GM12878 (cell line): ENCODE data around the gene RXFP1. TPM values are rescaled to one million over a fixed set of nuclear protein-coding genes. Genes with fewer than 3 reads are reported as not detected.

Experiments used
- ATAC-seq: fragments of 200-7000 bp; cut with Tn5 transposase; 3 replicates; pipeline ENCODE4 v1.9.1; 2020; ENCODE audit warnings: mild to moderate bottlenecking, moderate library complexity
- BruUV-seq: library from RNA; stranded (reverse); fragments of 400-500 nt; replicated peaks from 2 replicates; lab custom pipeline; 2021; lab: Mats Ljungman, UMichigan
- CTCF ChIA-PET: fragments of 300-600 bp; sonication (Branson Sonifier 250); formaldehyde crosslinking; extraction: SDS; loops from one replicate; lab custom pipeline; 2021; ENCODE audit warnings: inconsistent platforms; lab: Yijun Ruan, JAX
- POLR2A ChIA-PET: fragments of 350-600 bp; formaldehyde crosslinking; extraction: SDS; loops from one replicate; lab custom pipeline; 2021; ENCODE audit warnings: inconsistent platforms; lab: Charles Lee
- RAD21 ChIA-PET: fragments of 300-600 bp; sonication (Branson Sonifier 250); formaldehyde crosslinking; loops from one replicate; lab custom pipeline; 2023; ENCODE audit warnings: antibody characterized with exemption; ENCODE audit not compliant: unreplicated experiment; lab: Charles Lee
- SMC1A ChIA-PET: fragments of 300-600 bp; sonication (Branson Sonifier 250); formaldehyde crosslinking; loops from one replicate; lab custom pipeline; 2023; ENCODE audit not compliant: unreplicated experiment, uncharacterized antibody; lab: Charles Lee
- DNase-seq: peaks from one replicate; pipeline ENCODE4 v3.0.0-alpha.2; 2011; ENCODE audit warnings: low read depth, low spot score
- FAIRE-seq: peaks from 3 replicates; lab custom pipeline; 2011; peaks lifted over from hg19 to GRCh38; lab: Jason Lieb, UNC
- H2AFZ ChIP-seq: 2 replicates; pipeline ENCODE4 v1.6.0; 2011; ENCODE audit warnings: low read depth, low read length, control low read depth; ENCODE audit not compliant: control insufficient read depth
- H3K27ac ChIP-seq: 2 replicates; pipeline ENCODE4 v1.5.1; 2011; ENCODE audit warnings: control low read depth; ENCODE audit not compliant: control insufficient read depth, insufficient read depth
- H3K27me3 ChIP-seq, 2 experiments: replicated peaks in 1 of 2; 2 replicates each; pipeline versions ENCODE4 v1.6.0 to v1.6.1; 2011; ENCODE audit warnings: low read length in 1 of 2; ENCODE audit not compliant: control insufficient read depth in 2 of 2, insufficient read depth in 2 of 2
- H3K36me3 ChIP-seq, 2 experiments: 2 replicates each; pipeline ENCODE4 v1.5.1; 2011; ENCODE audit warnings: low read length in 1 of 2; ENCODE audit not compliant: control insufficient read depth in 2 of 2, insufficient read depth in 2 of 2
- H3K4me1 ChIP-seq: 2 replicates; pipeline ENCODE4 v1.6.1; 2011; ENCODE audit warnings: mild to moderate bottlenecking, low read length, moderate library complexity, mixed read lengths; ENCODE audit not compliant: control insufficient read depth, insufficient read depth
- H3K4me2 ChIP-seq: 2 replicates; pipeline ENCODE4 v1.6.0; 2011; ENCODE audit warnings: control low read depth; ENCODE audit not compliant: control insufficient read depth, insufficient read depth
- H3K4me3 ChIP-seq: fragments of 200-600 bp; sonication (generic); 2 replicates; pipeline ENCODE4 v1.5.1; 2016
- H3K79me2 ChIP-seq: 2 replicates; pipeline ENCODE4 v1.6.0; 2011; ENCODE audit warnings: low read length; ENCODE audit not compliant: control insufficient read depth, insufficient read depth
- H3K9ac ChIP-seq: 2 replicates; pipeline ENCODE4 v1.8.0; 2011; ENCODE audit warnings: low read length, control low read depth, mixed read lengths; ENCODE audit not compliant: control insufficient read depth, insufficient read depth
- H3K9me3 ChIP-seq: replicated peaks from 3 replicates; pipeline ENCODE4 v1.5.1; 2011; ENCODE audit warnings: mild to moderate bottlenecking, low read length; ENCODE audit not compliant: control insufficient read depth, insufficient read depth
- H4K20me1 ChIP-seq: 2 replicates; pipeline ENCODE4 v1.6.0; 2011; ENCODE audit not compliant: control insufficient read depth, insufficient read depth
- BCL11A ChIP-seq: IDR thresholded peaks from 2 replicates; pipeline ENCODE4 v1.6.1; 2011; ENCODE audit warnings: low read depth, low read length
- CREM ChIP-seq: IDR thresholded peaks from 2 replicates; pipeline ENCODE4 v1.6.1; 2014; ENCODE audit warnings: antibody characterized with exemption, low read depth
- SREBF2 ChIP-seq: IDR thresholded peaks from 2 replicates; pipeline ENCODE4 v1.6.1; 2012; ENCODE audit warnings: mild to moderate bottlenecking, low read length
- ZNF207 ChIP-seq: fragments of 450-650 bp; IDR thresholded peaks from 2 replicates; pipeline ENCODE4 v1.6.1; 2014; ENCODE audit warnings: antibody characterized with exemption, mild to moderate bottlenecking, borderline replicate concordance
- WGBS: methylation state at CpG from one replicate; pipeline ENCODE4 v1.1.6; 2016; ENCODE audit warnings: low lambda C conversion rate; ENCODE audit not compliant: insufficient replicate concordance, insufficient coverage; ENCODE audit errors: missing lambda C conversion rate; 5-methylcytosine and 5-hydroxymethylcytosine counted together
- in situ Hi-C: fragments of 300-500 bp; cut with MboI; formaldehyde crosslinking; loops from 9 replicates; pipeline ENCODE4 v1.14.3; 2018; ENCODE audit warnings: mixed read lengths
- intact Hi-C: fragments of 100-400 bp; cut with micrococcal nuclease; formaldehyde crosslinking; loops from one replicate; pipeline ENCODE4 v1.14.2; 2022; ENCODE audit not compliant: unreplicated experiment
- polyA plus RNA-seq, 11 experiments: library from polyadenylated mRNA; depleted of rRNA in 4 of 11; unstranded in 6 of 11; stranded (reverse) in 5 of 11; fragments of >200 nt; fragmentation: Nextera tagmentation in 4 of 11; fragmentation: Illumina TruSeq in 1 of 11; extraction: Ambion mirVana in 4 of 11; extraction: Trizol in 1 of 11; gene quantifications; 1 replicate in 1 of 11; 2 replicates in 10 of 11; pipeline versions ENCODE4 v1.2.1 to v1.2.3, GENCODE V29; 2011 to 2016; ENCODE audit warnings: inconsistent platforms in 2 of 11, missing spikeins in 2 of 11, low read depth in 1 of 11
- total RNA-seq, 4 experiments: library from RNA; depleted of rRNA in 3 of 4; stranded (reverse); fragments of >200 nt in 3 of 4; fragmentation: Illumina TruSeq in 1 of 4; extraction: Trizol in 1 of 4; gene quantifications; 2 replicates each; pipeline versions ENCODE4 v1.2.1 to v1.2.3, GENCODE V29; 2013 to 2021
- TF ChIP-seq, protein P1 (sequence below): fragments of 450-650 bp; IDR thresholded peaks from 2 replicates; pipeline ENCODE4 v1.6.1; 2018; ENCODE audit warnings: mild to moderate bottlenecking, low read depth, moderate library complexity; ENCODE audit not compliant: partially characterized antibody
- TF ChIP-seq, protein P2 (sequence below): IDR thresholded peaks from 2 replicates; pipeline ENCODE4 v1.6.1; 2011; ENCODE audit warnings: borderline replicate concordance, low read depth, mild to moderate bottlenecking, moderate library complexity, low read length; ENCODE audit not compliant: insufficient read depth, poor library complexity, severe bottlenecking
- TF ChIP-seq, protein P3 (sequence below): fragments of 450-650 bp; IDR thresholded peaks from 2 replicates; pipeline ENCODE4 v1.6.1; 2018; ENCODE audit warnings: borderline replicate concordance, mild to moderate bottlenecking; ENCODE audit not compliant: partially characterized antibody

The RXFP1 gene
- total and polyA plus RNA-seq, 10 of the 15 experiments (the other 5 are each of a cell fraction or from before 2014, with no cell fraction given), result 0.12 TPM; not detected in 9

DNA sequence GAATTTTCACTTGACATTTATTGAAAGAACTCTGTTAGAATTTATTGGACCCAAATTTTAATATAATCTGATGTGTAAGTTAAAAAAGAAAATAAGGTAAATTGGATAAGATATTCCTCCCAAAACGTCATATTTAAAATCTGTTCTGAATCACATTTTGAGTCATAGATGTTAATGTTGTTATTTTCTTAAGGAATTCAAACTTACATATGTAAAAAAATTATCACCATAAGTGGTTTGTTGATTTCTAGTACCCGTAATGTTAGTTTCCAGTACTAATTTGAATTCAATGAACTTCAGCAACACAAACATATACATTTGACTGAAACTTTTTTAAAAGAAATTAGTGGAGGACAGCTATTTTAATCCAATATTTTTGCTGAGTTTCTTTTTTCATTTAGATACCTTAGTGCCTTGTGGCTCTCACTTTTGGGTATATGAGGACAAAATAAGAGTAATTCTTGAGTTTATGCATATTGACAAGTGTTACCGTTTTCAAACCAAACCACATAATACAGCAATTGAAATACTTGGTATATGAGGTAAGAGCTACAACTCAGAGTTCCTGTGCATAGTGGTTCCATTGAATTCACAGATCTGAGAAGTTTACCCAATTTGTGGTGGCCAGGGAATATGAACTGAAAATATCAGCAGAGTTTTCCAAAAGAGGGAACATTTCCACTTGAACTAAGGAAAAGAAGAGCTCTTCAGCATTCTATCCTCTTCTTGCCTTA, 78.2 kb downstream of the RXFP1 start:
- no peak for TF ChIP-seq BCL11A
- no peak for TF ChIP-seq SREBF2
- TF ChIP-seq, protein P1, sequence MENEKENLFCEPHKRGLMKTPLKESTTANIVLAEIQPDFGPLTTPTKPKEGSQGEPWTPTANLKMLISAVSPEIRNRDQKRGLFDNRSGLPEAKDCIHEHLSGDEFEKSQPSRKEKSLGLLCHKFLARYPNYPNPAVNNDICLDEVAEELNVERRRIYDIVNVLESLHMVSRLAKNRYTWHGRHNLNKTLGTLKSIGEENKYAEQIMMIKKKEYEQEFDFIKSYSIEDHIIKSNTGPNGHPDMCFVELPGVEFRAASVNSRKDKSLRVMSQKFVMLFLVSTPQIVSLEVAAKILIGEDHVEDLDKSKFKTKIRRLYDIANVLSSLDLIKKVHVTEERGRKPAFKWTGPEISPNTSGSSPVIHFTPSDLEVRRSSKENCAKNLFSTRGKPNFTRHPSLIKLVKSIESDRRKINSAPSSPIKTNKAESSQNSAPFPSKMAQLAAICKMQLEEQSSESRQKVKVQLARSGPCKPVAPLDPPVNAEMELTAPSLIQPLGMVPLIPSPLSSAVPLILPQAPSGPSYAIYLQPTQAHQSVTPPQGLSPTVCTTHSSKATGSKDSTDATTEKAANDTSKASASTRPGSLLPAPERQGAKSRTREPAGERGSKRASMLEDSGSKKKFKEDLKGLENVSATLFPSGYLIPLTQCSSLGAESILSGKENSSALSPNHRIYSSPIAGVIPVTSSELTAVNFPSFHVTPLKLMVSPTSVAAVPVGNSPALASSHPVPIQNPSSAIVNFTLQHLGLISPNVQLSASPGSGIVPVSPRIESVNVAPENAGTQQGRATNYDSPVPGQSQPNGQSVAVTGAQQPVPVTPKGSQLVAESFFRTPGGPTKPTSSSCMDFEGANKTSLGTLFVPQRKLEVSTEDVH, result no peak
- TF ChIP-seq CREM, result no peak
- TF ChIP-seq, protein P2, sequence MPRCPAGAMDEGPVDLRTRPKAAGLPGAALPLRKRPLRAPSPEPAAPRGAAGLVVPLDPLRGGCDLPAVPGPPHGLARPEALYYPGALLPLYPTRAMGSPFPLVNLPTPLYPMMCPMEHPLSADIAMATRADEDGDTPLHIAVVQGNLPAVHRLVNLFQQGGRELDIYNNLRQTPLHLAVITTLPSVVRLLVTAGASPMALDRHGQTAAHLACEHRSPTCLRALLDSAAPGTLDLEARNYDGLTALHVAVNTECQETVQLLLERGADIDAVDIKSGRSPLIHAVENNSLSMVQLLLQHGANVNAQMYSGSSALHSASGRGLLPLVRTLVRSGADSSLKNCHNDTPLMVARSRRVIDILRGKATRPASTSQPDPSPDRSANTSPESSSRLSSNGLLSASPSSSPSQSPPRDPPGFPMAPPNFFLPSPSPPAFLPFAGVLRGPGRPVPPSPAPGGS, result no peak
- TF ChIP-seq ZNF207, result no peak
- TF ChIP-seq, protein P3, sequence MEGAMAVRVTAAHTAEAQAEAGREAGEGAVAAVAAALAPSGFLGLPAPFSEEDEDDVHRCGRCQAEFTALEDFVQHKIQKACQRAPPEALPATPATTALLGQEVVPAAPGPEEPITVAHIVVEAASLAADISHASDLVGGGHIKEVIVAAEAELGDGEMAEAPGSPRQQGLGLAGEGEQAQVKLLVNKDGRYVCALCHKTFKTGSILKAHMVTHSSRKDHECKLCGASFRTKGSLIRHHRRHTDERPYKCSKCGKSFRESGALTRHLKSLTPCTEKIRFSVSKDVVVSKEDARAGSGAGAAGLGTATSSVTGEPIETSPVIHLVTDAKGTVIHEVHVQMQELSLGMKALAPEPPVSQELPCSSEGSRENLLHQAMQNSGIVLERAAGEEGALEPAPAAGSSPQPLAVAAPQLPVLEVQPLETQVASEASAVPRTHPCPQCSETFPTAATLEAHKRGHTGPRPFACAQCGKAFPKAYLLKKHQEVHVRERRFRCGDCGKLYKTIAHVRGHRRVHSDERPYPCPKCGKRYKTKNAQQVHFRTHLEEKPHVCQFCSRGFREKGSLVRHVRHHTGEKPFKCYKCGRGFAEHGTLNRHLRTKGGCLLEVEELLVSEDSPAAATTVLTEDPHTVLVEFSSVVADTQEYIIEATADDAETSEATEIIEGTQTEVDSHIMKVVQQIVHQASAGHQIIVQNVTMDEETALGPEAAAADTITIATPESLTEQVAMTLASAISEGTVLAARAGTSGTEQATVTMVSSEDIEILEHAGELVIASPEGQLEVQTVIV, result no peak
- SMC1A ChIA-PET, result interaction anchor here (1.3 kb wide), 1 partner anchor 70 kb away, joined by 3 read pairs; no protein-coding TSS in a partner anchor

More for the DNA sequence above, 78.2 kb downstream of the RXFP1 start:
- no TSS peak for BruUV-seq
- 27% methylated on average over 3 of the region's 3 CpGs for WGBS
- Histone ChIP-seq H3K27ac (no peak overlapping the region), H3K79me2 (no peaks in the 10 kb centered on the region), H2AFZ (no peak overlapping the region), H3K4me1 (no peaks in the 10 kb centered on the region), H3K9ac (no peak overlapping the region), H3K9me3 (no peaks in the 10 kb centered on the region), H3K4me2 (no peak overlapping the region), H3K27me3 (no peaks in the 10 kb centered on the region; a peak in 1 of 4 replicates), H4K20me1 (no peaks in the 10 kb centered on the region), H3K36me3 (no peaks in the 10 kb centered on the region), H3K4me3 (no peak overlapping the region)
- in situ Hi-C loops (no loop called here), intact Hi-C loops (no loop called here)
- RAD21 ChIA-PET, result no interaction called here
- no peak for FAIRE-seq
- DNase-seq, result no peak
- ATAC-seq, result no peak
- POLR2A ChIA-PET, result no interaction called here
- CTCF ChIA-PET, result no interaction called here
